ENCODE results near the gene LYZL1. TPM values are rescaled to one million over a fixed set of nuclear protein-coding genes. Genes with fewer than 3 reads are reported as not detected.

Gene LYZL1
- total RNA-seq, 5 donors from 2014 or later (not counting 1 experiment from before 2014, with no cell fraction given) = not detected

DNA sequence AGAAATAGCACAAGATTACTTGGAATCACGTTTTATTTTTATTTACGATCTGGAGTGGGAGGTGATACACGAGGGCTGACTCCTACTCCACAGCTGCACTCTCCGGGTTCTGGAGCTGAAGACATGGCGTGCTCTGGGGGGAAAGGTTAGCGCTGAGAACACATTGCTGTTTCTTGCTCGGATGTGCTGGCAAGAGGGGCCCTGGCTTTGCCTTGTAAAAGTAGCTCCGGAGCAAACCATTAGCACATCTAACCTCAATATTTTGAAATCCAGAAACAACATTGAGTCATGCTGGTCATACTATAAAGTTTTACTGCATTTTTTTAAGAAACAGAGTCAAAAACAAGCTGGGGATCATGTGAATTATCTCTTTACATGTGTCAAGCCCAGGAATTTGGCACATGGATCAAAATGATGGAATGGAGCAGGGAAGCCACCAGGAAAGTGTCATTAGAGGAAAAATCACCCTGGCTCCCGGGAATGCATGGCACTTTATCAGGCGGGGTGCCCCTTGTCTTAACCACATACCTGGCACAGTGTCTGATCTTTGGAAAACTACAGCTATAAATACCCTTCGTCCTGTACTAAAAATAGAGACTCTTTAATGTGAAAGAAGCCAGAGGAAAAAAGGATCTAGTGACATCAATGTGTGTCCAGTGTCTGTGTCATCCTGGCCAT, 31.6 kb upstream of the LYZL1 start:
- POLR2A ChIA-PET = no interaction called here
- H3K27ac ChIP-seq (ENCODE audit: low read length) = no peak overlapping the region
- H3K4me3 ChIP-seq (ENCODE audit: control insufficient read depth in 1 of 2, extremely low read depth in 1 of 2, low read length in 1 of 2) = no peak overlapping the region
- WGBS (ENCODE audit: insufficient coverage) = 81% methylated on average over 4 of the region's 11 CpGs
- peaks cover 0 to 6% of the 10 kb centered on the region in 2 experiments for H3K27me3 ChIP-seq (replicated peaks in 1 of 2; ENCODE audit: control insufficient read depth in 2 of 2, extremely low read depth in 1 of 2, insufficient read depth in 2 of 2, low read length in 1 of 2)
- no peaks in the 10 kb centered on the region for H3K4me1 ChIP-seq (ENCODE audit: control insufficient read depth in 1 of 2, extremely low read depth in 1 of 2, insufficient read depth in 2 of 2, low read length in 2 of 2)
- H3K27ac Mint-ChIP-seq = no peak overlapping the region
- peaks cover 0 to 4% (median 0%) of the 10 kb centered on the region in 3 donors for H3K9me3 Mint-ChIP-seq
- CTCF ChIA-PET = no interaction called here
- peaks cover 18 to 23% of the 10 kb centered on the region in 2 donors for H3K27me3 Mint-ChIP-seq
- DNase-seq (no peak), ATAC-seq (replicated peaks in 1 of 4) (no peak)
- no peaks in the 10 kb centered on the region for H3K9me3 ChIP-seq
- no peaks in the 10 kb centered on the region for H3K4me1 Mint-ChIP-seq
- no peak overlapping the region for H3K4me3 Mint-ChIP-seq
- H3K36me3 ChIP-seq (ENCODE audit: control insufficient read depth in 2 of 2, extremely low read depth in 1 of 2, insufficient read depth in 1 of 2, low read length in 1 of 2) = no peaks in the 10 kb centered on the region
- H3K36me3 Mint-ChIP-seq = no peaks in the 10 kb centered on the region

DNA sequence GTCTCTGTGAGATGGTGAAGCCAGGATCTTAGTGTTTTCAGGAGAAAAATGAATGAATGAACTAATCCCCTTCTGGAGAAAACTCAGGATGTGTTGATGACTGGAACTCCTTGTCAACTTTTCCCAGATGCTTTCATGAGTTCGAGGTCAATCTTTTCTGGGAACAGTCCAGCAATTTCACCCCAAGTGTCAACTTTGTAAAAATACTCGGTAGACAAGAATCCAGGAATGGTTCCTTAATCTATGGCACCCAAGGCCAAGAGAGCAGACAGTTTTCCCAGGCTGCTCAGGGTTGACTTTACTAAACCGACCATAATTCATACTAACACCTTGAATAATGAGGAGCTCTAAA, 31.1 kb upstream of the LYZL1 start:
- WGBS (ENCODE audit: insufficient coverage) = 73% methylated on average over 2 of the region's 3 CpGs
- H3K9me3 Mint-ChIP-seq = peaks cover 0 to 4% (median 0%) of the 10 kb centered on the region in 3 donors
- no peaks in the 10 kb centered on the region for H3K4me1 Mint-ChIP-seq
- ATAC-seq (replicated peaks in 1 of 4) = no peak
- H3K4me3 Mint-ChIP-seq = no peak overlapping the region
- no peak for DNase-seq
- Histone ChIP-seq H3K27ac (ENCODE audit: low read length) (no peak overlapping the region), H3K4me3 (ENCODE audit: control insufficient read depth in 1 of 2, extremely low read depth in 1 of 2, low read length in 1 of 2) (no peak overlapping the region), H3K4me1 (ENCODE audit: control insufficient read depth in 1 of 2, extremely low read depth in 1 of 2, insufficient read depth in 2 of 2, low read length in 2 of 2) (no peaks in the 10 kb centered on the region), H3K36me3 (ENCODE audit: control insufficient read depth in 2 of 2, extremely low read depth in 1 of 2, insufficient read depth in 1 of 2, low read length in 1 of 2) (no peaks in the 10 kb centered on the region), H3K27me3 (replicated peaks in 1 of 2; ENCODE audit: control insufficient read depth in 2 of 2, extremely low read depth in 1 of 2, insufficient read depth in 2 of 2, low read length in 1 of 2) (peaks cover 0 to 8% of the 10 kb centered on the region in 2 experiments), H3K9me3 (no peaks in the 10 kb centered on the region)
- no peaks in the 10 kb centered on the region for H3K36me3 Mint-ChIP-seq
- ChIA-PET CTCF (no interaction called here), POLR2A (no interaction called here)
- H3K27me3 Mint-ChIP-seq = peaks cover 18 to 20% of the 10 kb centered on the region in 2 donors
- no peak overlapping the region for H3K27ac Mint-ChIP-seq

DNA sequence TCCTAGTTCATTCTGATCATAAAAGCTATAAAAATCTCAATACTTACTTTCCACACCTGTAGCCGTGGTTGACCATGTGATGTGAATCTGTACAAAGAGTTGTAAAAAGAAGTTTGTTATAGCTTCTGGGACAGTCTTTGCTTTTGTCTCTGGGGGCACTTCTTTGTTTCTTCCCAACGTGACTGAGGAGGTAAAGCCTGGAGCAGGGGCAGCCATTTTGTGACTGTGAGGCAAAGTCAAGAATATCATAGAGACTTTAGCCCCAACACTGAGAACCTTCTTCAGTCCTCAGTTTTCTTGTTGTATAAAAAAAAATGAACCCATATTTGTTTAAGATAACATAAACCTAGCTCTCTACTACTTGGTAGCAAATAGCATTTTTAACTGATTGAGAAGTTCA, 29.4 kb upstream of the LYZL1 start:
- ChIA-PET POLR2A (interaction anchor here in 1 of 2 donors (0.6 kb wide), 1 partner anchor 13 kb away, joined by 3 read pairs; no protein-coding TSS in a partner anchor), CTCF (no interaction called here)
- no peaks in the 10 kb centered on the region for H3K9me3 ChIP-seq
- no peak overlapping the region for H3K4me3 ChIP-seq (ENCODE audit: control insufficient read depth in 1 of 2, extremely low read depth in 1 of 2, low read length in 1 of 2)
- H3K27ac ChIP-seq (ENCODE audit: low read length) = no peak overlapping the region
- peaks cover 10 to 18% of the 10 kb centered on the region in 2 donors for H3K27me3 Mint-ChIP-seq
- peaks cover 0 to 10% of the 10 kb centered on the region in 2 experiments for H3K27me3 ChIP-seq (replicated peaks in 1 of 2; ENCODE audit: control insufficient read depth in 2 of 2, extremely low read depth in 1 of 2, insufficient read depth in 2 of 2, low read length in 1 of 2)
- no peak for DNase-seq
- no peak overlapping the region for H3K4me3 Mint-ChIP-seq
- H3K9me3 Mint-ChIP-seq = peaks cover 0 to 6% (median 4%) of the 10 kb centered on the region in 3 donors
- WGBS (ENCODE audit: insufficient coverage) = no CpG with 5 or more reads among the region's 2 CpGs
- H3K27ac Mint-ChIP-seq = no peak overlapping the region
- H3K36me3 ChIP-seq (ENCODE audit: control insufficient read depth in 2 of 2, extremely low read depth in 1 of 2, insufficient read depth in 1 of 2, low read length in 1 of 2) = no peaks in the 10 kb centered on the region
- H3K4me1 Mint-ChIP-seq = no peaks in the 10 kb centered on the region
- no peak for ATAC-seq (replicated peaks in 1 of 4)
- no peaks in the 10 kb centered on the region for H3K36me3 Mint-ChIP-seq
- no peaks in the 10 kb centered on the region for H3K4me1 ChIP-seq (ENCODE audit: control insufficient read depth in 1 of 2, extremely low read depth in 1 of 2, insufficient read depth in 2 of 2, low read length in 2 of 2)

DNA sequence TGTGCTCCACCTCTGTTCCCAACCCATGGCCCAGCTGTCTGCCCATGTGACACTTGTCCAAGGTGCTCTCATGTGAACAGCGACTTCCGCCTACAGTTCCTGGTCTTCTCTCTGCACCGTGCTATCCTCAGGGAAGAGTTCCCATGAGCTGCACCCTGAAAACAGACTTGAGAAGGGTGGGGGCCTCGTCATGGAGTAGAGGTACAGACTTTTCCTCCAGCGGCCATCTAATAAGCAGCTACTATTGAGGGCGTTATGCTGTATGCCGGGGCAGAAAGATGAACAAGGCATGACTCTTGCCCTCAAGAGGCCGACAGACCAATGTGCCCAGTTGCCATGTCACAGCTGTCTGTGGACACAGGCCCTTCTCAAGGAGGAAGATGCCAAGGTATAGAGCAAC, 25.4 kb upstream of the LYZL1 start:
- CTCF ChIA-PET = no interaction called here
- H3K4me1 Mint-ChIP-seq = no peaks in the 10 kb centered on the region
- H3K4me3 Mint-ChIP-seq = no peak overlapping the region
- H3K27me3 ChIP-seq (replicated peaks in 1 of 2; ENCODE audit: control insufficient read depth in 2 of 2, extremely low read depth in 1 of 2, insufficient read depth in 2 of 2, low read length in 1 of 2) = peaks cover 0 to 7% of the 10 kb centered on the region in 2 experiments
- no peak for ATAC-seq (replicated peaks in 1 of 4)
- H3K27me3 Mint-ChIP-seq = peaks cover 7 to 17% of the 10 kb centered on the region in 2 donors
- no peaks in the 10 kb centered on the region for H3K4me1 ChIP-seq (ENCODE audit: control insufficient read depth in 1 of 2, extremely low read depth in 1 of 2, insufficient read depth in 2 of 2, low read length in 2 of 2)
- H3K36me3 ChIP-seq (ENCODE audit: control insufficient read depth in 2 of 2, extremely low read depth in 1 of 2, insufficient read depth in 1 of 2, low read length in 1 of 2) = no peaks in the 10 kb centered on the region
- H3K36me3 Mint-ChIP-seq = no peaks in the 10 kb centered on the region
- 88% methylated on average over 8 of the region's 8 CpGs for WGBS (ENCODE audit: insufficient coverage)
- H3K9me3 Mint-ChIP-seq = peaks cover 0 to 6% (median 4%) of the 10 kb centered on the region in 3 donors
- no peak for DNase-seq
- no peaks in the 10 kb centered on the region for H3K9me3 ChIP-seq
- POLR2A ChIA-PET = no interaction called here
- H3K4me3 ChIP-seq (ENCODE audit: control insufficient read depth in 1 of 2, extremely low read depth in 1 of 2, low read length in 1 of 2) = no peak overlapping the region
- H3K27ac Mint-ChIP-seq = no peak overlapping the region
- no peak overlapping the region for H3K27ac ChIP-seq (ENCODE audit: low read length)

DNA sequence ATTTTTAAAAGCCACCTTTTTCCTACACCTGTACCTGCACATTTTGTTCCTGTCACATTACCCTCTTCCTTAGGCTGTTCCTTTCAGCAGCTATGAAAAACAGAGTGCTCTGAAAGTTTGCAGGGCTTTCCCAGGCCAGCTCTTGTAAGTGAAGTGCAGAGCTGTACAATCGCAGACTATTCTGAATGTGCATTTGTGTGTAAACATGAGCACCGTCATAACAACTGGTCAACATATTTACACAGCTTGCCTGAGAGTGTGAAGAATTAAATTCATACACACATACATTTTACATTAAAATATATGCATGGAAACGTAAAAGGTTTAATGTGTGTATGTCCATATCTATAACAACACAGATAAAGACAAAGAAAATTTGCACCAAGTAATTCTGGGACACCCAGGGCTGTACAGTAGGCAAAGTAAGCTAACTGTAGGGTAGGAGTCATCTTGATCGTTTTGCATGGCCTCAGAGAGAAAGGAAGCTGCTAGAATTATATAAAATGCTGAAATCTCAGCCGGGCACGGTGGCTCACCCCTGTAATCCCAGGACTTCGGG, 23.6 kb upstream of the LYZL1 start:
- H3K9me3 ChIP-seq = no peaks in the 10 kb centered on the region
- ChIA-PET POLR2A (no interaction called here), CTCF (no interaction called here)
- no peak for ATAC-seq (replicated peaks in 1 of 4)
- no peaks in the 10 kb centered on the region for H3K4me1 ChIP-seq (ENCODE audit: control insufficient read depth in 1 of 2, extremely low read depth in 1 of 2, insufficient read depth in 2 of 2, low read length in 2 of 2)
- H3K4me1 Mint-ChIP-seq = no peaks in the 10 kb centered on the region
- H3K27me3 ChIP-seq (replicated peaks in 1 of 2; ENCODE audit: control insufficient read depth in 2 of 2, extremely low read depth in 1 of 2, insufficient read depth in 2 of 2, low read length in 1 of 2) = peaks cover 0 to 7% of the 10 kb centered on the region in 2 experiments
- no peak for DNase-seq
- no peak overlapping the region for H3K4me3 Mint-ChIP-seq
- H3K27me3 Mint-ChIP-seq = peaks cover 7 to 17% of the 10 kb centered on the region in 2 donors
- 75% methylated on average over 2 of the region's 7 CpGs for WGBS (ENCODE audit: insufficient coverage)
- H3K36me3 Mint-ChIP-seq = no peaks in the 10 kb centered on the region
- no peak overlapping the region for H3K27ac Mint-ChIP-seq
- no peaks in the 10 kb centered on the region for H3K36me3 ChIP-seq (ENCODE audit: control insufficient read depth in 2 of 2, extremely low read depth in 1 of 2, insufficient read depth in 1 of 2, low read length in 1 of 2)
- peaks cover 0 to 4% (median 2%) of the 10 kb centered on the region in 3 donors for H3K9me3 Mint-ChIP-seq
- H3K27ac ChIP-seq (ENCODE audit: low read length) = no peak overlapping the region
- H3K4me3 ChIP-seq (ENCODE audit: control insufficient read depth in 1 of 2, extremely low read depth in 1 of 2, low read length in 1 of 2) = no peak overlapping the region

DNA sequence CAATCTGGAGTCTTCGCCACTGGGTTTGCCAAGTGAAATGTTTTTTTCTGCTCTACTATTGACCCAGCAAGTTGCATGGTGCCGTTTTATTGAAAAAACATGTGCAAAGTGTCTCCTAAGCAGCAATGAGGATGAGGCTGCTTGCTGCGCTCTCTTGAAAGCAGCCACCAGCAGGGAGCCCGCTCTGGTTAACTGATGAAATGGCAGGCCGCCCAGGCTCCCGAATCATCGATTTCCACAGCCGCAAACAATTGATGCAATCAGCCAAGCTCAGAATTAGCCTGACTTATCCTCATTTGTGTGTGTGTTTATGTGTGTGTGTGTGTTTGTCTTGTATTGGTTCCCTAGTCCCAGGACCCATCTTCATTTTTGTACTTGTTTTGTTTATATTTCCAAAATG, 22.2 kb upstream of the LYZL1 start:
- H3K27me3 Mint-ChIP-seq = peaks cover 3 to 21% of the 10 kb centered on the region in 2 donors
- 94% methylated on average over 8 of the region's 8 CpGs for WGBS (ENCODE audit: insufficient coverage)
- H3K9me3 Mint-ChIP-seq = peaks cover 0 to 4% (median 2%) of the 10 kb centered on the region in 3 donors

More for the DNA sequence above, 22.2 kb upstream of the LYZL1 start:
- ATAC-seq (replicated peaks in 1 of 4) = no peak
- Histone ChIP-seq H3K27ac (ENCODE audit: low read length) (no peak overlapping the region), H3K4me3 (ENCODE audit: control insufficient read depth in 1 of 2, extremely low read depth in 1 of 2, low read length in 1 of 2) (no peak overlapping the region), H3K9me3 (no peaks in the 10 kb centered on the region), H3K36me3 (ENCODE audit: control insufficient read depth in 2 of 2, extremely low read depth in 1 of 2, insufficient read depth in 1 of 2, low read length in 1 of 2) (no peaks in the 10 kb centered on the region), H3K27me3 (replicated peaks in 1 of 2; ENCODE audit: control insufficient read depth in 2 of 2, extremely low read depth in 1 of 2, insufficient read depth in 2 of 2, low read length in 1 of 2) (peaks cover 0 to 7% of the 10 kb centered on the region in 2 experiments), H3K4me1 (ENCODE audit: control insufficient read depth in 1 of 2, extremely low read depth in 1 of 2, insufficient read depth in 2 of 2, low read length in 2 of 2) (no peaks in the 10 kb centered on the region)
- CTCF ChIA-PET = no interaction called here
- POLR2A ChIA-PET = no interaction called here
- no peak overlapping the region for H3K27ac Mint-ChIP-seq
- no peak for DNase-seq
- H3K36me3 Mint-ChIP-seq = no peaks in the 10 kb centered on the region
- H3K4me1 Mint-ChIP-seq = no peaks in the 10 kb centered on the region
- H3K4me3 Mint-ChIP-seq = no peak overlapping the region
